ENCODE measurements around the gene KSR1. TPM values are rescaled to one million over a fixed set of nuclear protein-coding genes. Genes with fewer than 3 reads are reported as not detected.

The KSR1 gene
- total and polyA plus RNA-seq, 9 donors = 43.3 to 112 (median 71.6) TPM

GRCh38 chr17:27596096-27596495 lies 139.8 kb downstream of the KSR1 start:
- Histone ChIP-seq H3K36me3 (ENCODE audit: control insufficient read depth, insufficient read depth, low read length) (peaks cover 78% of the 10 kb centered on the region), H3K4me3 (ENCODE audit: low read length) (no peak overlapping the region), H3K4me1 (ENCODE audit: control insufficient read depth, insufficient read depth, low read length) (peaks cover 34% of the 10 kb centered on the region), H3K9me3 (replicated peaks; ENCODE audit: control insufficient read depth, low read depth, low read length) (no peaks in the 10 kb centered on the region), H3K27ac (ENCODE audit: low read length) (no peak overlapping the region), H3K27me3 (ENCODE audit: control insufficient read depth, insufficient read depth, low read length) (no peaks in the 10 kb centered on the region)
- peak; percentile 40 for DNase-seq
- 50% methylated on average over 2 of the region's 4 CpGs for WGBS (ENCODE audit: insufficient coverage)

- Histone ChIP-seq H3K9me3 (replicated peaks; ENCODE audit: control insufficient read depth, low read depth, low read length) (no peaks in the 10 kb centered on the region), H3K27ac (ENCODE audit: low read length) (no peak overlapping the region), H3K27me3 (ENCODE audit: control insufficient read depth, insufficient read depth, low read length) (no peaks in the 10 kb centered on the region), H3K36me3 (ENCODE audit: control insufficient read depth, insufficient read depth, low read length) (peaks cover 81% of the 10 kb centered on the region), H3K4me1 (ENCODE audit: control insufficient read depth, insufficient read depth, low read length) (peaks cover 32% of the 10 kb centered on the region), H3K4me3 (ENCODE audit: low read length) (no peak overlapping the region)
- no peak for DNase-seq
- WGBS (ENCODE audit: insufficient coverage) = 54% methylated on average over 5 of the region's 9 CpGs
Measured at GRCh38 chr17:27596566-27597187, 140.4 kb downstream of the KSR1 start.

- no peak for DNase-seq
- no peaks in the 10 kb centered on the region for H3K27me3 ChIP-seq (ENCODE audit: control insufficient read depth, insufficient read depth, low read length)
- no peak overlapping the region for H3K27ac ChIP-seq (ENCODE audit: low read length)
- H3K9me3 ChIP-seq (replicated peaks; ENCODE audit: control insufficient read depth, low read depth, low read length) = no peaks in the 10 kb centered on the region
- H3K36me3 ChIP-seq (ENCODE audit: control insufficient read depth, insufficient read depth, low read length) = peaks cover 83% of the 10 kb centered on the region
- peaks cover 29% of the 10 kb centered on the region for H3K4me1 ChIP-seq (ENCODE audit: control insufficient read depth, insufficient read depth, low read length)
- WGBS (ENCODE audit: insufficient coverage) = 91% methylated on average over 6 of the region's 10 CpGs
- H3K4me3 ChIP-seq (ENCODE audit: low read length) = no peak overlapping the region
Measured at GRCh38 chr17:27597188-27597580, 140.9 kb downstream of the KSR1 start.

GRCh38 chr17:27597783-27598320 lies 141.6 kb downstream of the KSR1 start:
- DNase-seq = no peak
- H3K36me3 ChIP-seq (ENCODE audit: control insufficient read depth, insufficient read depth, low read length) = peaks cover 81% of the 10 kb centered on the region
- H3K27me3 ChIP-seq (ENCODE audit: control insufficient read depth, insufficient read depth, low read length) = no peaks in the 10 kb centered on the region
- WGBS (ENCODE audit: insufficient coverage) = 68% methylated on average over 4 of the region's 5 CpGs
- H3K27ac ChIP-seq (ENCODE audit: low read length) = no peak overlapping the region
- H3K4me3 ChIP-seq (ENCODE audit: low read length) = no peak overlapping the region
- H3K4me1 ChIP-seq (ENCODE audit: control insufficient read depth, insufficient read depth, low read length) = peaks cover 24% of the 10 kb centered on the region
- H3K9me3 ChIP-seq (replicated peaks; ENCODE audit: control insufficient read depth, low read depth, low read length) = no peaks in the 10 kb centered on the region

- WGBS (ENCODE audit: insufficient coverage) = 66% methylated on average over 12 of the region's 17 CpGs
Measured at GRCh38 chr17:27598337-27599050, 142.2 kb downstream of the KSR1 start.

GRCh38 chr17:27600471-27600870 lies 144.2 kb downstream of the KSR1 start:
- 85% methylated on average over 6 of the region's 8 CpGs for WGBS (ENCODE audit: insufficient coverage)
- DNase-seq = no peak
- Histone ChIP-seq H3K9me3 (replicated peaks; ENCODE audit: control insufficient read depth, low read depth, low read length) (no peaks in the 10 kb centered on the region), H3K4me1 (ENCODE audit: control insufficient read depth, insufficient read depth, low read length) (peaks cover 14% of the 10 kb centered on the region), H3K27me3 (ENCODE audit: control insufficient read depth, insufficient read depth, low read length) (no peaks in the 10 kb centered on the region), H3K27ac (ENCODE audit: low read length) (no peak overlapping the region), H3K36me3 (ENCODE audit: control insufficient read depth, insufficient read depth, low read length) (peaks cover 78% of the 10 kb centered on the region), H3K4me3 (ENCODE audit: low read length) (no peak overlapping the region)

More at GRCh38 chr17:27598337-27599050, 142.2 kb downstream of the KSR1 start:
- Histone ChIP-seq H3K27me3 (ENCODE audit: control insufficient read depth, insufficient read depth, low read length) (no peaks in the 10 kb centered on the region), H3K27ac (ENCODE audit: low read length) (no peak overlapping the region), H3K4me1 (ENCODE audit: control insufficient read depth, insufficient read depth, low read length) (peaks cover 25% of the 10 kb centered on the region), H3K4me3 (ENCODE audit: low read length) (no peak overlapping the region), H3K9me3 (replicated peaks; ENCODE audit: control insufficient read depth, low read depth, low read length) (no peaks in the 10 kb centered on the region), H3K36me3 (ENCODE audit: control insufficient read depth, insufficient read depth, low read length) (peaks cover 78% of the 10 kb centered on the region)
- DNase-seq = no peak

- DNase-seq = peak; percentile 89
- WGBS (ENCODE audit: insufficient coverage) = 76% methylated on average over 8 of the region's 11 CpGs
- H3K27me3 ChIP-seq (ENCODE audit: control insufficient read depth, insufficient read depth, low read length) = no peaks in the 10 kb centered on the region
- no peak overlapping the region for H3K4me3 ChIP-seq (ENCODE audit: low read length)
- H3K27ac ChIP-seq (ENCODE audit: low read length) = no peak overlapping the region
- peaks cover 79% of the 10 kb centered on the region for H3K36me3 ChIP-seq (ENCODE audit: control insufficient read depth, insufficient read depth, low read length)
- peaks cover 14% of the 10 kb centered on the region for H3K4me1 ChIP-seq (ENCODE audit: control insufficient read depth, insufficient read depth, low read length)
- H3K9me3 ChIP-seq (replicated peaks; ENCODE audit: control insufficient read depth, low read depth, low read length) = no peaks in the 10 kb centered on the region
Measured at GRCh38 chr17:27601069-27601974, 145.1 kb downstream of the KSR1 start.

GRCh38 chr17:27601975-27602302 lies 145.7 kb downstream of the KSR1 start:
- Histone ChIP-seq H3K27ac (ENCODE audit: low read length) (no peak overlapping the region), H3K4me3 (ENCODE audit: low read length) (no peak overlapping the region), H3K27me3 (ENCODE audit: control insufficient read depth, insufficient read depth, low read length) (no peaks in the 10 kb centered on the region), H3K9me3 (replicated peaks; ENCODE audit: control insufficient read depth, low read depth, low read length) (no peaks in the 10 kb centered on the region), H3K4me1 (ENCODE audit: control insufficient read depth, insufficient read depth, low read length) (peaks cover 14% of the 10 kb centered on the region), H3K36me3 (ENCODE audit: control insufficient read depth, insufficient read depth, low read length) (peaks cover 79% of the 10 kb centered on the region)
- 33% methylated on average over 1 of the region's 2 CpGs for WGBS (ENCODE audit: insufficient coverage)
- DNase-seq = no peak

- no peak overlapping the region for H3K27ac ChIP-seq (ENCODE audit: low read length)
- peak; percentile 81 for DNase-seq
- WGBS (ENCODE audit: insufficient coverage) = 39% methylated on average over 14 of the region's 15 CpGs
- no peaks in the 10 kb centered on the region for H3K27me3 ChIP-seq (ENCODE audit: control insufficient read depth, insufficient read depth, low read length)
- H3K4me3 ChIP-seq (ENCODE audit: low read length) = no peak overlapping the region
- no peaks in the 10 kb centered on the region for H3K9me3 ChIP-seq (replicated peaks; ENCODE audit: control insufficient read depth, low read depth, low read length)
- H3K36me3 ChIP-seq (ENCODE audit: control insufficient read depth, insufficient read depth, low read length) = peaks cover 79% of the 10 kb centered on the region
- H3K4me1 ChIP-seq (ENCODE audit: control insufficient read depth, insufficient read depth, low read length) = peaks cover 14% of the 10 kb centered on the region
Measured at GRCh38 chr17:27602721-27603420, 146.6 kb downstream of the KSR1 start.
